GM12891 (cell line): ENCODE results near the gene HDAC8.

Experiments
- PAX5 ChIP-seq: IDR thresholded peaks from 2 replicates; pipeline ENCODE4 v1.6.1; 2011; ENCODE audit warnings: low read length, moderate library complexity, mild to moderate bottlenecking; ENCODE audit not compliant: insufficient read depth, severe bottlenecking
- POLR2A ChIP-seq: IDR thresholded peaks from 2 replicates; pipeline ENCODE4 v1.6.1; 2011; ENCODE audit warnings: low read depth, low read length, control low read depth
- POLR2AphosphoS5 ChIP-seq: IDR thresholded peaks from 2 replicates; pipeline ENCODE4 v1.6.1; 2011; ENCODE audit warnings: low read depth, low read length, control low read depth
- POU2F2 ChIP-seq: IDR thresholded peaks from 2 replicates; pipeline ENCODE4 v1.6.1; 2011; ENCODE audit warnings: low read depth, mild to moderate bottlenecking, control low read depth, low read length, moderate library complexity
- SPI1 ChIP-seq: IDR thresholded peaks from 2 replicates; pipeline ENCODE4 v1.6.1; 2011; ENCODE audit warnings: low read depth, low read length, control low read depth
- TAF1 ChIP-seq: IDR thresholded peaks from 2 replicates; pipeline ENCODE4 v1.6.1; 2011; ENCODE audit warnings: low read depth, low read length, control low read depth

GRCh38 chrX:72399816-72400215 is 172.8 kb downstream of the HDAC8 start:
- TF ChIP-seq POLR2AphosphoS5 (no peak), POLR2A (no peak), POU2F2 (no peak), TAF1 (no peak), SPI1 (no peak), PAX5 (no peak)
